GM21529 (cell line): ENCODE measurements around the gene VSTM2B.
"Not testable (repeated sequence)": the region's sequence is repeated elsewhere in the genome, so short reads cannot be mapped to it uniquely, and the experiment has no call there.

Experiments used
- ATAC-seq: cut with Tn5 transposase; IDR thresholded peaks from one replicate; pipeline ENCODE4 v1.9.1; 2021; ENCODE audit not compliant: unreplicated experiment

The VSTM2B gene

GRCh38 chr19:29544656-29545360 lies 19.0 kb downstream of the VSTM2B start:
- ATAC-seq = no peak

- not testable (repeated sequence) for ATAC-seq
These were observed 19.7 kb downstream of the VSTM2B start for GRCh38 chr19:29545447-29545846.

GRCh38 chr19:29545866-29546582 lies 20.2 kb downstream of the VSTM2B start:
- ATAC-seq = no peak

- no peak for ATAC-seq
These were observed 20.9 kb downstream of the VSTM2B start for GRCh38 chr19:29546583-29547190.

- no peak for ATAC-seq
These were observed 21.7 kb downstream of the VSTM2B start for GRCh38 chr19:29547361-29547960.

- no peak for ATAC-seq
These were observed 22.2 kb downstream of the VSTM2B start for GRCh38 chr19:29547981-29548380.

GRCh38 chr19:29548483-29549085 lies 22.8 kb downstream of the VSTM2B start:
- ATAC-seq = no peak

GRCh38 chr19:29549105-29550070 lies 23.6 kb downstream of the VSTM2B start:
- ATAC-seq = no peak

GRCh38 chr19:29550896-29551295 lies 25.1 kb downstream of the VSTM2B start:
- no peak for ATAC-seq

GRCh38 chr19:29551774-29552173 lies 26.0 kb downstream of the VSTM2B start:
- ATAC-seq = no peak

- no peak for ATAC-seq
These were observed 26.9 kb downstream of the VSTM2B start for GRCh38 chr19:29552454-29553280.

- ATAC-seq = no peak
These were observed 28.4 kb downstream of the VSTM2B start for GRCh38 chr19:29554149-29554548.

- ATAC-seq = not testable (repeated sequence)
These were observed 33.3 kb downstream of the VSTM2B start for GRCh38 chr19:29559110-29559509.

GRCh38 chr19:29559743-29560142 lies 33.9 kb downstream of the VSTM2B start:
- no peak for ATAC-seq

GRCh38 chr19:29560313-29561075 lies 34.7 kb downstream of the VSTM2B start:
- ATAC-seq = no peak

GRCh38 chr19:29561601-29562000 lies 35.8 kb downstream of the VSTM2B start:
- ATAC-seq = no peak

- no peak for ATAC-seq
These were observed 36.8 kb downstream of the VSTM2B start for GRCh38 chr19:29562299-29563297.
